ENCODE results near the gene UBE2H.

GRCh38 chr7:129843365-129843898 lies 109.3 kb downstream of the UBE2H start:
- no peak for TF ChIP-seq ZNF501 (tag by site-specific recombination; IDR thresholded peaks at IDR 0.05)
- TF ChIP-seq PATZ1 (tag by site-specific recombination; IDR thresholded peaks at IDR 0.05), result no peak
- no peak for TF ChIP-seq MZF1 (tag by site-specific recombination; IDR thresholded peaks at IDR 0.05; ENCODE audit: borderline replicate concordance)
- TF ChIP-seq, protein P1, sequence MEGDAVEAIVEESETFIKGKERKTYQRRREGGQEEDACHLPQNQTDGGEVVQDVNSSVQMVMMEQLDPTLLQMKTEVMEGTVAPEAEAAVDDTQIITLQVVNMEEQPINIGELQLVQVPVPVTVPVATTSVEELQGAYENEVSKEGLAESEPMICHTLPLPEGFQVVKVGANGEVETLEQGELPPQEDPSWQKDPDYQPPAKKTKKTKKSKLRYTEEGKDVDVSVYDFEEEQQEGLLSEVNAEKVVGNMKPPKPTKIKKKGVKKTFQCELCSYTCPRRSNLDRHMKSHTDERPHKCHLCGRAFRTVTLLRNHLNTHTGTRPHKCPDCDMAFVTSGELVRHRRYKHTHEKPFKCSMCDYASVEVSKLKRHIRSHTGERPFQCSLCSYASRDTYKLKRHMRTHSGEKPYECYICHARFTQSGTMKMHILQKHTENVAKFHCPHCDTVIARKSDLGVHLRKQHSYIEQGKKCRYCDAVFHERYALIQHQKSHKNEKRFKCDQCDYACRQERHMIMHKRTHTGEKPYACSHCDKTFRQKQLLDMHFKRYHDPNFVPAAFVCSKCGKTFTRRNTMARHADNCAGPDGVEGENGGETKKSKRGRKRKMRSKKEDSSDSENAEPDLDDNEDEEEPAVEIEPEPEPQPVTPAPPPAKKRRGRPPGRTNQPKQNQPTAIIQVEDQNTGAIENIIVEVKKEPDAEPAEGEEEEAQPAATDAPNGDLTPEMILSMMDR (tag by site-specific recombination; IDR thresholded peaks at IDR 0.05), result no peak
- no peak for TF ChIP-seq REPIN1 (tag by site-specific recombination; IDR thresholded peaks at IDR 0.05; ENCODE audit: low read depth)
- TF ChIP-seq, protein P2, sequence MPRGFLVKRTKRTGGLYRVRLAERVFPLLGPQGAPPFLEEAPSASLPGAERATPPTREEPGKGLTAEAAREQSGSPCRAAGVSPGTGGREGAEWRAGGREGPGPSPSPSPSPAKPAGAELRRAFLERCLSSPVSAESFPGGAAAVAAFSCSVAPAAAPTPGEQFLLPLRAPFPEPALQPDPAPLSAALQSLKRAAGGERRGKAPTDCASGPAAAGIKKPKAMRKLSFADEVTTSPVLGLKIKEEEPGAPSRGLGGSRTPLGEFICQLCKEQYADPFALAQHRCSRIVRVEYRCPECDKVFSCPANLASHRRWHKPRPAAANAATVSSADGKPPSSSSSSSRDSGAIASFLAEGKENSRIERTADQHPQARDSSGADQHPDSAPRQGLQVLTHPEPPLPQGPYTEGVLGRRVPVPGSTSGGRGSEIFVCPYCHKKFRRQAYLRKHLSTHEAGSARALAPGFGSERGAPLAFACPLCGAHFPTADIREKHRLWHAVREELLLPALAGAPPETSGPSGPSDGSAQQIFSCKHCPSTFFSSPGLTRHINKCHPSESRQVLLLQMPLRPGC (tag by site-specific recombination; IDR thresholded peaks at IDR 0.05), result no peak

Data from HEK293 (cell line).